Measurements from ENCODE around the gene TMEM174. TPM values are rescaled to one million over a fixed set of nuclear protein-coding genes. Genes with fewer than 3 reads are reported as not detected.

Gene TMEM174
- total RNA-seq, 1 donor from 2014 or later, result not detected

GRCh38 chr5:73179730-73180129 is 6.7 kb downstream of the TMEM174 start:
- H3K4me3 ChIP-seq, result no peak overlapping the region
- intact Hi-C loops (cut with DNase I), result no loop called here
- no peak for DNase-seq
- no peaks in the 10 kb centered on the region for H3K4me1 ChIP-seq
- H3K36me3 ChIP-seq, result no peaks in the 10 kb centered on the region
- ATAC-seq, result no peak
- no peak overlapping the region for H3K27ac ChIP-seq
- peaks cover 3% of the 10 kb centered on the region for H3K9me3 ChIP-seq
- peaks cover 14% of the 10 kb centered on the region for H3K27me3 ChIP-seq (ENCODE audit: low read depth)
- TF ChIP-seq CTCF (IDR thresholded peaks at IDR 0.05), result no peak

- intact Hi-C loops (cut with DNase I), result no loop called here
- Histone ChIP-seq H3K4me1 (no peaks in the 10 kb centered on the region), H3K4me3 (no peak overlapping the region), H3K27me3 (ENCODE audit: low read depth) (peaks cover 19% of the 10 kb centered on the region), H3K27ac (no peak overlapping the region), H3K9me3 (peaks cover 4% of the 10 kb centered on the region), H3K36me3 (no peaks in the 10 kb centered on the region)
- no peak for TF ChIP-seq CTCF (IDR thresholded peaks at IDR 0.05)
- ATAC-seq (no peak), DNase-seq (no peak)
Measured at GRCh38 chr5:73180566-73180965, 7.6 kb downstream of the TMEM174 start.

GRCh38 chr5:73182307-73182706 is 9.3 kb downstream of the TMEM174 start:
- intact Hi-C loops (cut with DNase I), result no loop called here
- H3K9me3 ChIP-seq, result peaks cover 4% of the 10 kb centered on the region
- no peak for DNase-seq
- TF ChIP-seq CTCF (IDR thresholded peaks at IDR 0.05), result no peak
- H3K36me3 ChIP-seq, result no peaks in the 10 kb centered on the region
- H3K27ac ChIP-seq, result no peak overlapping the region
- no peaks in the 10 kb centered on the region for H3K4me1 ChIP-seq
- no peak overlapping the region for H3K4me3 ChIP-seq
- peaks cover 21% of the 10 kb centered on the region for H3K27me3 ChIP-seq (ENCODE audit: low read depth)
- ATAC-seq, result no peak

GRCh38 chr5:73183000-73183399 is 10.0 kb downstream of the TMEM174 start:
- ATAC-seq, result no peak
- Histone ChIP-seq H3K27me3 (ENCODE audit: low read depth) (peaks cover 21% of the 10 kb centered on the region), H3K4me1 (no peaks in the 10 kb centered on the region), H3K27ac (no peak overlapping the region), H3K4me3 (no peak overlapping the region), H3K9me3 (peaks cover 4% of the 10 kb centered on the region), H3K36me3 (no peaks in the 10 kb centered on the region)
- TF ChIP-seq CTCF (IDR thresholded peaks at IDR 0.05), result no peak
- no peak for DNase-seq
- intact Hi-C loops (cut with DNase I), result no loop called here

GRCh38 chr5:73183481-73183891 is 10.5 kb downstream of the TMEM174 start:
- Histone ChIP-seq H3K27me3 (ENCODE audit: low read depth) (peaks cover 21% of the 10 kb centered on the region), H3K27ac (no peak overlapping the region), H3K36me3 (no peaks in the 10 kb centered on the region), H3K4me3 (no peak overlapping the region), H3K4me1 (no peaks in the 10 kb centered on the region), H3K9me3 (peaks cover 4% of the 10 kb centered on the region)
- ATAC-seq (no peak), DNase-seq (no peak)
- intact Hi-C loops (cut with DNase I), result no loop called here
- TF ChIP-seq CTCF (IDR thresholded peaks at IDR 0.05), result no peak

DNA sequence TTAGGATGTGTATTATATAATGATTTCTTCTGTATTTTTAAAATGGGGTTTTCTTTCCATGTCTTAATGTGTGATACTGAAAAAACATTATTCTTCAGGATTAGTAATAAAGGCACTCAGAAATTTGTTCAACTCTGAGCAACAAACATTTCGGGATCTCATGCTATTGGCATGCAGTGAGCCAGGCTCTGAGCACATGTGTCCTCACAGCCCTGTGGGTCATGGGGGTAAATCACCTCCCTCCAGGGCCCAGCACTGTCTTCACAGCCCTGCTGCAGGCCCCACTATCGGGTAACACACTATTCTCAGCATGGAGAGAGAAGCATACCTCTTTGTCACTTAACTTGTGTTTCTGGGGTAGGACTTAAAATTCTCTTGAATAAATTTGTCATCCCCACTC is 14.0 kb downstream of the TMEM174 start:
- Histone ChIP-seq H3K4me3 (no peak overlapping the region), H3K9me3 (peaks cover 4% of the 10 kb centered on the region), H3K27me3 (ENCODE audit: low read depth) (peaks cover 21% of the 10 kb centered on the region), H3K27ac (no peak overlapping the region), H3K4me1 (peaks cover 7% of the 10 kb centered on the region), H3K36me3 (no peaks in the 10 kb centered on the region)
- TF ChIP-seq CTCF (IDR thresholded peaks at IDR 0.05), result no peak
- ATAC-seq, result no peak
- intact Hi-C loops (cut with DNase I), result no loop called here
- DNase-seq, result no peak
